Left ventricle myocardium inferior (tissue), 1 donor: Measurements from ENCODE around the gene EPN1. TPM values are rescaled to one million over a fixed set of nuclear protein-coding genes. Genes with fewer than 3 reads are reported as not detected.

Source experiments
- DNase-seq: peaks from one replicate; pipeline ENCODE4 v3.0.0-alpha.2; 2020
- H3K27ac ChIP-seq: fragments of 200-600 bp; replicated peaks from 2 replicates; pipeline ENCODE4 v1.8.0; 2021
- H3K27me3 ChIP-seq: fragments of 200-600 bp; 2 replicates; pipeline ENCODE4 v1.8.0; 2021; ENCODE audit warnings: low read depth
- H3K36me3 ChIP-seq: fragments of 200-600 bp; 2 replicates; pipeline ENCODE4 v1.8.0; 2021
- H3K4me1 ChIP-seq: fragments of 200-600 bp; 2 replicates; pipeline ENCODE4 v1.8.0; 2021
- H3K4me3 ChIP-seq: fragments of 200-600 bp; 2 replicates; pipeline ENCODE4 v1.8.0; 2021; ENCODE audit warnings: mild to moderate bottlenecking, moderate library complexity
- H3K9me3 ChIP-seq: fragments of 200-600 bp; replicated peaks from 2 replicates; pipeline ENCODE4 v1.8.0; 2021
- intact Hi-C: fragments of 100-400 bp; cut with micrococcal nuclease; formaldehyde crosslinking; loops from one replicate; pipeline ENCODE4 v1.11.0; 2022
- total RNA-seq: library from RNA; stranded (reverse); fragmentation: NEBNext Ultra II Directional; extraction: Animal tissue kit (Norgen Biotek cat#: 25700); gene quantifications from one replicate; pipeline ENCODE4 v1.2.1, GENCODE V29; 2021
- TF ChIP-seq, protein P1 (sequence below): fragments of 200-600 bp; IDR thresholded peaks from 2 replicates; pipeline ENCODE4 v1.8.0; 2021; ENCODE audit warnings: antibody characterized with exemption, mild to moderate bottlenecking, borderline replicate concordance
- donor health status: DM: no; HTN: yes; CAD: no; lungs with severe emphysema.

The EPN1 gene
- total RNA-seq, 1 donor from 2014 or later: 205 TPM

DNA sequence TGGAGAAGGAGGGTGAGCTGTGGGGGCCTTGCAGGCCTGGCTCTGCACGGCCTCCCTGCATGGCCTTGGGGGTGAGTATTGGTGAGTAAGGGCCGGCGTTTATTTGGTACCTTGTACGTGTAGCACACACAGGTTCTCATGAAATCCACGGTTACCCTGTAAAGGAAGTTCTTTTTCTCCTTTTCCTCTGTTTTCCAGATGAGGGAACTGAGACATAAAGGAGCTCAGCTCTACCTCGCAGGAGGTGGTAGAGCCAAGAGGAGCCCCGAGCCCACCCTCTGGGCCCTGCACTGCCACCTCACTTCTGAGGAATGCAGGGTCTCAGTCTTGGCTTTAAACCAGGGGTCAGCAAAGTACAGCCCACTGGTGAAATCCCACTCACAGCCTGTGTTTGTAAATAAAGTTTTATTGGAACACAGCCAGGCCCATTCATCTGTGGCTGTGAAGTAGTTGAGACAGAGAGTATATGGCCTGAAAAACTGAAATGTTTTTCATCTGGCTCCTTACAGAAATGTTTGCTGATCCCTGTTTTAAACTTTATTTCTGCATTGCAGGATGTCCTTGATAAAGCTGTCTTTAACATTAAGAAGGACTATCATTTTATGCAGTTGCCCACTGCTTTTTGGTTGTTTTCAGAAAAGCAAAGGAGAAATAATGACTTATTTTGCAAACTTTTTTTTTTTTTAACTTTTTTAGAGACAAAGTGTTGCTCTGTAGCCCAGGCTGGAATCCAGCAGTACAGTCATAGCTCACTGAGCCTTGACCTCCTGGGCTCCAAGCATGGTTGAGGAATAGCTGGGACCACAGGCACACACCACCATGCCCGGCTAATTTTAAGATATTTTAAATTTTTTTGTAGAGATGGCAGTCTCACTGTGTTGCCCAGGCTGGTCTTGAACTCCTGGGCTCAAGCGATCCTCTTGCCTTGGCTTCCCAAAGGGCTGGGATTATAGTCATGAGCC lies 6.4 kb downstream of the EPN1 start:
- H3K4me1 ChIP-seq: peaks cover 72% of the 10 kb centered on the region
- TF ChIP-seq, protein P1, sequence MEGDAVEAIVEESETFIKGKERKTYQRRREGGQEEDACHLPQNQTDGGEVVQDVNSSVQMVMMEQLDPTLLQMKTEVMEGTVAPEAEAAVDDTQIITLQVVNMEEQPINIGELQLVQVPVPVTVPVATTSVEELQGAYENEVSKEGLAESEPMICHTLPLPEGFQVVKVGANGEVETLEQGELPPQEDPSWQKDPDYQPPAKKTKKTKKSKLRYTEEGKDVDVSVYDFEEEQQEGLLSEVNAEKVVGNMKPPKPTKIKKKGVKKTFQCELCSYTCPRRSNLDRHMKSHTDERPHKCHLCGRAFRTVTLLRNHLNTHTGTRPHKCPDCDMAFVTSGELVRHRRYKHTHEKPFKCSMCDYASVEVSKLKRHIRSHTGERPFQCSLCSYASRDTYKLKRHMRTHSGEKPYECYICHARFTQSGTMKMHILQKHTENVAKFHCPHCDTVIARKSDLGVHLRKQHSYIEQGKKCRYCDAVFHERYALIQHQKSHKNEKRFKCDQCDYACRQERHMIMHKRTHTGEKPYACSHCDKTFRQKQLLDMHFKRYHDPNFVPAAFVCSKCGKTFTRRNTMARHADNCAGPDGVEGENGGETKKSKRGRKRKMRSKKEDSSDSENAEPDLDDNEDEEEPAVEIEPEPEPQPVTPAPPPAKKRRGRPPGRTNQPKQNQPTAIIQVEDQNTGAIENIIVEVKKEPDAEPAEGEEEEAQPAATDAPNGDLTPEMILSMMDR: no peak
- H3K9me3 ChIP-seq: no peaks in the 10 kb centered on the region
- H3K27ac ChIP-seq: no peak overlapping the region
- no peaks in the 10 kb centered on the region for H3K27me3 ChIP-seq
- H3K4me3 ChIP-seq: no peak overlapping the region
- no peak for DNase-seq
- intact Hi-C loops: no loop called here
- H3K36me3 ChIP-seq: peaks cover 88% of the 10 kb centered on the region

DNA sequence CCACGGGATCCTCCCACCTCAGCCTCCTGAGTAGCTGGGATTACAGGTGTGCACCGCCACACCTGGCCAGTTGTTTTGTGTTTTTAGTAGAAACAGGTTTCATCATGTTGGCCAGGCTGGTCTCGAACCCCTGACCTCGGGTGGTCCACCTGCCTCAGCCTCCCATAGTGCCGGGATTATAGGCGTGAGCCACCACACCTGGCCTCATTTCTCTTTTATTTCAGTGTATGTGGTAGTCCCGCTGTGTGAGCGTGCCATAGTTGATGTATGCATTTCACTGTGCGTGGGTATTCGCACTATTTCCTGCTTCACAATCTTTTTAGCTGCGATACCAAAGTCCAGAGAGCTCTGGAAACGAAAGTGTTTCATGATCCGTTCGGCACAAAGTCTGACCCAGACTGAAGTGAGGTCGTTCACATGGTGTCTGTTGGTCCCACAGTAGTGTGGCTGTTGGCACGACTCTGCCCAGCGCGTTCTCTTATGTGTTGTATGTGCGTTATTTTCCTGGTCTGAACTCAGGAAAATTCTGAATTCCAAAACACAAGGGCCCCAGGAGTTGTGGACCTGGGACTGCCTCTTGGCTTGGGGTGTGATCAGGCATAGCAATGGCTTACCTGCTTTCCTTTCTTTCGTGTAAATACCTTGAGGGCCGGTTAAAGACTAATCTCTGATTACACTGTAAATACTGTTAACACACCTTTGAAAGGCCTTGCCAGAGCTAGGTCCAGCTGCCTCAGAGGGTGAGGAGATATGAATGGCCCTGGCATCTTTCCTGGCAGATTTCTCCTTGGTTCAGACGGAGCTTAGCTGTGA lies 8.6 kb downstream of the EPN1 start:
- H3K4me1 ChIP-seq: peaks cover 62% of the 10 kb centered on the region

DNA sequence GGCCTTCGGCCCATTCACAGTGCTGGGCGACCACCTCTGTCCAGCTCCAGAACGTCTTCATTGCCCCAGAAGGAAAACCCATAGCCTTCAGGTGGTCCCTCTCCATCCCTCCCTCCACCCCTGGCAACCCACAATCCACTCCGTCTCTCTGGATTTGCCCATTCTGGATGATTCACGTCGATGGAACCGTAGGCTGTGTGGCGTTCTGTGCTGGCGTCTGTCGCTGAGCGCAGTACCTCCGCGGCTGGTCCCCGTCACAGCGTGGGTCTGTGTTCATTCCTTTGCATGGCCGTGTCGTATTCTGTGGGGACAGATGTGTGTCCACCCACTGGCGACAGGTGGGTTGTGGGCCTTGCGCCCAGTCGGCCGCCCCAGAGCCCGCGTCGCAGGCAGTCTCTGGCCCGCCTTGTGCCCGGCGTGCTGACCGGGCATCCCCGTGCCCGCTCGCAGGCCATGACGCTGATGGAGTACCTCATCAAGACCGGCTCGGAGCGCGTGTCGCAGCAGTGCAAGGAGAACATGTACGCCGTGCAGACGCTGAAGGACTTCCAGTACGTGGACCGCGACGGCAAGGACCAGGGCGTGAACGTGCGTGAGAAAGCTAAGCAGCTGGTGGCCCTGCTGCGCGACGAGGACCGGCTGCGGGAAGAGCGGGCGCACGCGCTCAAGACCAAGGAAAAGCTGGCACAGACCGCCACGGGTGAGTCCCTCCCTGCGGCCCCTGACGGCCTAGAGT lies 10.1 kb downstream of the EPN1 start:
- H3K27ac ChIP-seq: no peak overlapping the region
- TF ChIP-seq, protein P1: no peak
- no peaks in the 10 kb centered on the region for H3K27me3 ChIP-seq
- intact Hi-C loops: no loop called here
- H3K4me3 ChIP-seq: no peak overlapping the region
- H3K36me3 ChIP-seq: peaks cover 96% of the 10 kb centered on the region
- H3K9me3 ChIP-seq: no peaks in the 10 kb centered on the region
- DNase-seq: no peak
- peaks cover 48% of the 10 kb centered on the region for H3K4me1 ChIP-seq

More for the DNA sequence above, 8.6 kb downstream of the EPN1 start:
- Histone ChIP-seq H3K27me3 (no peaks in the 10 kb centered on the region), H3K27ac (no peak overlapping the region), H3K36me3 (peaks cover 97% of the 10 kb centered on the region), H3K9me3 (no peaks in the 10 kb centered on the region), H3K4me3 (no peak overlapping the region)
- TF ChIP-seq, protein P1: no peak
- intact Hi-C loops: no loop called here
- no peak for DNase-seq

DNA sequence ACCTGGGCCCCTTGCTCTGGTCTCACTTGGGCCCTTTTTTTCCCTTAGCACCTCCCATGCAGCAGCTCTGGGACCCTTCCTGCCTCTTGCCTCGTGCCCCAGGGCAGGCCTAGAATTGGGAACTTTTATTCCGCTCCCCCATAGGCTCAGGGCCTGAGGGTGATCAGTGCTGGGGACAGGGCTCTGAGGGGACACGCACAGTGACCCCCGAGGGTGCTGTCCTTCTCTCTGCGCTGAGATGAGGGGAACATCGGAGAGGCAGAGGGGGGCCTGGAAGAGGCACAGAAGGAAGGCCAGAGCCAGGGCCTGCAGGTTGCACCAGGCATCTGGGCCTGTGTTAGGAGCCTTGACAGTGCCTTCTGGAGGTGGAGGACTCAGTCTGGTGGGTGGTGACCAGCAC lies 10.8 kb downstream of the EPN1 start:
- Histone ChIP-seq H3K9me3 (no peaks in the 10 kb centered on the region), H3K4me3 (no peak overlapping the region), H3K36me3 (peaks cover 96% of the 10 kb centered on the region), H3K4me1 (peaks cover 41% of the 10 kb centered on the region), H3K27ac (no peak overlapping the region), H3K27me3 (no peaks in the 10 kb centered on the region)
- TF ChIP-seq, protein P1: no peak
- intact Hi-C loops: no loop called here
- no peak for DNase-seq
